ENCODE data around the gene GMDS. TPM values are rescaled to one million over a fixed set of nuclear protein-coding genes. Genes with fewer than 3 reads are reported as not detected.

The GMDS gene
- total and polyA plus RNA-seq, 2 of the 8 experiments (the other 6 are each of a cell fraction or from before 2014, with no cell fraction given) = 16.8 to 50.0 TPM

DNA sequence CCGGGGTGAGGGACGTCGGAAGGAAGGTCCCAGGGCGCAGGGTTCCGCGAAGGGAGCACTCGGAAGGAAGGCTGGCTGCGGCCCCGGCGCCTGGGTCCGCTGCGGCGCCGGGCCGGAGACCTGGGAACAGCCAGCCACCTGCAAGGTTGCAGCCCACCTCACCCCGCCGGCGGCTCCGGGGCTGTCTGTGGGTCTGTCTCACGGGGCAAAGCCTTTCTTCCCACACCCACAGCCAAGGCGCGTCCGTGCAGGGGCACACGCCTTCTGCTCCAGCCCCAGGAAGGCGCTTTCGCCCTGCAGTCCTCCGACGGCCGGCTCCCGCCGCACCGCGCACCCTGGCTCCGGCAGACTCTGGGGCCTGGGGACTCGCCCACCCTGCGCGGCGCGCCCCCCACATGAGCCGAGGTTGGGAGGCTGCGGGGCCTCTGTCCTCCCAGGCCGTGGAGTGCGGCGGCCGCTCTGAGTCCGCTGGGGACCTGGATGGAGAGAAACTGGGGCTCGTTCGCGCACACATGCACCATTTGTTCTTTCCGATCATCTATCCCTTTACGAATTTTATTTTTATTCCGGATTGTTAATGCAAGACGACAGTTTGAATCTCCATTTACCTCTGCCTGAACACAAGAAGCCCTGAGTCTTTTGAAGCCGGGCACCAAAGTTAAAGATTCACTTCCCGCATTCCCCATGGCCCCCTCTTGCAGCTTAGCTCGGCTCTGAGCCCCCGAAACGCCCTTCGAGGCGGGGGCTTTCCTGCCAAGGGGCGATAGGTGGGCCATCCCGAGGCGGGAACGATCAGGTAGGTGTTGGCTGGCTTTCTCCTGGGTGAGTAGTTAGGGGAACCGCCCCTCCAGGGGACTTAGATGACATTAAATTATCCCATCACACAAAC, 640.2 kb downstream of the GMDS start:
- H4K91ac ChIP-seq (replicated peaks; ENCODE audit: insufficient read length, low read length) = no peak overlapping the region
- no peaks in the 10 kb centered on the region for H3K9me3 ChIP-seq (ENCODE audit: insufficient read depth in 2 of 2, low read depth in 1 of 2, low read length in 1 of 2)
- no peak overlapping the region for H3K14ac ChIP-seq (ENCODE audit: insufficient read length)
- H3K23ac ChIP-seq (ENCODE audit: insufficient read length) = no peak overlapping the region
- H2BK20ac ChIP-seq (ENCODE audit: low read length) = peak overlapping the region; percentile 80; the same call in 1 of the 2 replicates
- H4K20me1 ChIP-seq (replicated peaks in 1 of 2; ENCODE audit: control insufficient read depth in 1 of 2, insufficient read depth in 2 of 2, low read length in 2 of 2) = peaks cover 4 to 11% of the 10 kb centered on the region in 2 experiments
- peaks cover 14 to 44% (median 20%) of the 10 kb centered on the region in 4 experiments for H3K4me1 ChIP-seq (replicated peaks in 1 of 4; ENCODE audit: control insufficient read depth in 3 of 4, insufficient read depth in 4 of 4, low read length in 3 of 4)
- 8% methylated on average over 65 of the region's 65 CpGs; no CpG with 5 or more reads in 1 of the 2 experiments for WGBS, 2 experiments (ENCODE audit: extremely low coverage in 1 of 2, insufficient coverage in 1 of 2, insufficient read length in 1 of 2, insufficient replicate concordance in 2 of 2, low coverage in 1 of 2, low lambda C conversion rate in 2 of 2, missing lambda C conversion rate in 1 of 2)
- no peak overlapping the region for H3K27ac ChIP-seq (ENCODE audit: low read depth, low read length)
- H2AFZ ChIP-seq (ENCODE audit: low read length) = no peak overlapping the region
- H2BK12ac ChIP-seq (ENCODE audit: low read depth, low read length) = peak overlapping the region; percentile 27; the same call in 1 of the 2 replicates
- TF ChIP-seq SUZ12 (IDR thresholded peaks at IDR 0.05; ENCODE audit: low read length) = peak; percentile 96
- no peak for TF ChIP-seq GABPA (IDR thresholded peaks at IDR 0.05; ENCODE audit: borderline replicate concordance, insufficient read depth, low read length)
- TF ChIP-seq TAF1 (IDR thresholded peaks at IDR 0.05; ENCODE audit: low read depth, low read length) = no peak
- TF ChIP-seq EGR1 (IDR thresholded peaks at IDR 0.05; ENCODE audit: borderline replicate concordance, low read depth, low read length) = no peak
- TF ChIP-seq RNF2 (IDR thresholded peaks at IDR 0.05; ENCODE audit: borderline replicate concordance, low read depth, low read length, missing control alignments, poor library complexity, severe bottlenecking) = peak; percentile 92
- peak; percentile 98 for TF ChIP-seq EZH2 (IDR thresholded peaks at IDR 0.05; ENCODE audit: low read depth, low read length, severe bottlenecking)
- 0 out of 2 replicates have a peak, but pooled peaks have one; percentile 75 for TF ChIP-seq CBX8 (IDR thresholded peaks at IDR 0.05; ENCODE audit: borderline replicate concordance, low read depth, low read length)
- TF ChIP-seq TBP (IDR thresholded peaks at IDR 0.05; ENCODE audit: low read depth, low read length) = no peak
- TF ChIP-seq FOSL1 (IDR thresholded peaks at IDR 0.05; ENCODE audit: insufficient read depth, low read depth, low read length) = no peak
- TF ChIP-seq TCF12 (IDR thresholded peaks at IDR 0.05; ENCODE audit: low read depth, low read length) = no peak
- no peaks in the 10 kb centered on the region for H3K79me2 ChIP-seq (ENCODE audit: control insufficient read depth in 1 of 2, insufficient read depth in 2 of 2, low read length in 2 of 2)
- peak overlapping the region in 3 of 4 experiments; percentile 40 to 59 (median 45); a peak in 6 of 8 replicates for H3K4me3 ChIP-seq (ENCODE audit: extremely low read depth in 1 of 4, insufficient read depth in 2 of 4, low read depth in 3 of 4, low read length in 4 of 4)
- no peak overlapping the region for H2AK5ac ChIP-seq (ENCODE audit: low read depth, low read length)
- H3K36me3 ChIP-seq (ENCODE audit: control insufficient read depth in 2 of 4, insufficient read depth in 4 of 4, low read length in 3 of 4) = peaks cover 0 to 11% (median 0%) of the 10 kb centered on the region in 4 experiments; a peak in 1 of 8 replicates
- peak overlapping the region; percentile 60 for H3K18ac ChIP-seq (ENCODE audit: extremely low read depth, low read length)
- no peak overlapping the region for H3K56ac ChIP-seq (replicated peaks; ENCODE audit: insufficient read length, low read depth, low read length)
- H3K4me2 ChIP-seq (ENCODE audit: insufficient read depth in 1 of 2, low read depth in 2 of 2, low read length in 2 of 2) = peak overlapping the region; percentile 81 to 93
- FAIRE-seq = no peak
- peaks cover 24% of the 10 kb centered on the region; the same call in 1 of the 2 replicates for H3K23me2 ChIP-seq (ENCODE audit: low read depth, low read length)
- peaks cover 49 to 80% (median 69%) of the 10 kb centered on the region in 4 experiments for H3K27me3 ChIP-seq (replicated peaks in 1 of 4; ENCODE audit: control insufficient read depth in 3 of 4, extremely low read depth in 1 of 4, insufficient read depth in 3 of 4, low read length in 3 of 4)
- peak overlapping the region; percentile 75 for H4K8ac ChIP-seq (ENCODE audit: extremely low read depth, insufficient read depth, low read length)
- H4K5ac ChIP-seq (ENCODE audit: insufficient read length, low read depth, low read length) = no peak overlapping the region
- DNase-seq (ENCODE audit: low read depth in 1 of 2, low spot score in 2 of 2) = no peak
- POLR2A ChIA-PET (ENCODE audit: partially characterized antibody) = interaction anchor here (0.6 kb wide), 1 partner anchor 42 kb away, joined by 3 read pairs; no protein-coding TSS in a partner anchor
- no peak overlapping the region; the same call in 1 of the 2 replicates for H2BK15ac ChIP-seq (ENCODE audit: low read length)
- H2BK120ac ChIP-seq (replicated peaks; ENCODE audit: low read depth, low read length) = no peak overlapping the region
- H3K4ac ChIP-seq (replicated peaks; ENCODE audit: insufficient read length, low read depth, low read length) = no peak overlapping the region
- no peak overlapping the region for H3K9ac ChIP-seq (replicated peaks in 1 of 4; ENCODE audit: extremely low read depth in 1 of 4, low read depth in 3 of 4, low read length in 3 of 4)
- CTCF ChIA-PET (ENCODE audit: partially characterized antibody) = interaction anchor here (0.6 to 4.5 kb wide), 8 partner anchors 9 to 1029 kb away, joined by 3 to 37 read pairs (median 6); no protein-coding TSS in a partner anchor
- no peaks in the 10 kb centered on the region for H3K79me1 ChIP-seq (ENCODE audit: low read depth, low read length)
- H2BK5ac ChIP-seq (ENCODE audit: low read depth, low read length) = no peak overlapping the region
